Stimulated activated CD4-positive, alpha-beta T cell treated with anti-CD3 and anti-CD28 coated beads, Interleukin-1b, Interleukin-23, amount 100 ng/mL, for 24 hours (primary cell): Measurements from ENCODE around the gene RPS16.

Experiments used
- DNase-seq, 4 experiments: peaks; one replicate each; pipeline ENCODE4 v3.0.0-alpha.2; 2020; ENCODE audit warnings: low read depth in 4 of 4, low spot score in 1 of 4

The RPS16 gene

GRCh38 chr19:39422020-39422419 lies 13.7 kb downstream of the RPS16 start:
- DNase-seq = no peak

- no peak for DNase-seq
These were observed 15.0 kb downstream of the RPS16 start for GRCh38 chr19:39420769-39421168.

GRCh38 chr19:39419003-39419402 lies 16.7 kb downstream of the RPS16 start:
- DNase-seq = no peak

- DNase-seq = no peak
These were observed 18.1 kb downstream of the RPS16 start for GRCh38 chr19:39417463-39418181.

GRCh38 chr19:39416152-39417120 lies 19.3 kb downstream of the RPS16 start:
- DNase-seq = no peak

- DNase-seq = no peak
These were observed 20.4 kb downstream of the RPS16 start for GRCh38 chr19:39415111-39416046.

GRCh38 chr19:39413911-39414608 lies 21.7 kb downstream of the RPS16 start:
- DNase-seq = no peak

GRCh38 chr19:39413272-39413910 lies 22.4 kb downstream of the RPS16 start:
- DNase-seq = no peak

- no peak for DNase-seq
These were observed 22.9 kb downstream of the RPS16 start for GRCh38 chr19:39412867-39413271.

GRCh38 chr19:39412100-39412866 lies 23.5 kb downstream of the RPS16 start, which contains the start of gene PLEKHG2:
Gene PLEKHG2 (plus strand): TSS chr19:39412669. CDS start chr19:39414087, 1,418 bp downstream.
- DNase-seq = peak; percentile 88 to 99 (median 98)

GRCh38 chr19:39411832-39412099 lies 24.0 kb downstream of the RPS16 start:
- peak; percentile 74 to 89 (median 86) for DNase-seq

- DNase-seq = no peak
These were observed 24.5 kb downstream of the RPS16 start for GRCh38 chr19:39411081-39411831.

- no peak for DNase-seq
These were observed 25.0 kb downstream of the RPS16 start for GRCh38 chr19:39410831-39411080.

GRCh38 chr19:39410017-39410830 lies 25.5 kb downstream of the RPS16 start:
- peak in 1 of 4 experiments; percentile 33 for DNase-seq

- peak in 3 of 4 experiments; percentile 49 to 83 (median 63) for DNase-seq
These were observed 26.3 kb downstream of the RPS16 start for GRCh38 chr19:39409208-39410016.

- DNase-seq = no peak
These were observed 27.1 kb downstream of the RPS16 start for GRCh38 chr19:39408392-39409207.
